ENCODE measurements around the gene DTD2. TPM values are rescaled to one million over a fixed set of nuclear protein-coding genes. Genes with fewer than 3 reads are reported as not detected.

The DTD2 gene
- total and polyA plus RNA-seq, 2 of the 4 experiments (the other 2 are of a cell fraction): 16.9 to 24.9 TPM

DNA sequence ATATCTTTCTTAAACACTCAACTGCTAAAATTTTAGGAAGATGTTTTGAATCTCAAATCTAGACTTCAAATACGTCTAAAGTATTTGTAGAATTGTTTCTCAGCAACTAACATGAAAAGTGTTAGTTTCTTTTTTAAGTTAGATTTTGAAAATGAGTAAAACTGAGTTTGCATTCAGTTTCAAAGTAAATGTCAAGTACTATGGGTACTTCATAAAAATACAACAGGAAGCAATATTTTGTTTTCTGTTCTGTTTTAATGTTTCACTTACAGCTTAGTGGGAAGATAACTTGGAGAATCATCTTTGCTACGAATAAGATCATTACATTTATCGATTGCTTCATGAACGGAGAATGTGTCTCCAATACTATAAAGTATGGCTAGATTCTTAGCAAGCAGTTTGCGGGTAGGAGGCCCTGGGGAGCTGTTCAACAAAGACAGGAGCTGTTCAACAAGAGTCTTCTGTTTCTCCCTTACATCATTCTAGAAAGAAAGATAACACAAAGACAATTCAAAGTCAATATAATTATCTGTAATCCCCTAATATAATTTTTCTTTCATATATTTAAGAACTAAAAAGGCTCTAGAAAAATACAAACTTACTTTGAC lies 57.2 kb downstream of the DTD2 start:
- ATAC-seq (ENCODE audit: low read depth) (no peak), DNase-seq (no peak)
- ChIA-PET CTCF (no interaction called here), POLR2A (ENCODE audit: unreplicated experiment) (no interaction called here)
- Histone ChIP-seq H3K9me3 (ENCODE audit: control insufficient read depth, insufficient read depth, low read length) (no peaks in the 10 kb centered on the region), H2BK15ac (ENCODE audit: low read depth, low read length) (no peak overlapping the region), H3K4me2 (ENCODE audit: low read depth, low read length) (no peak overlapping the region), H2BK20ac (ENCODE audit: low read depth, low read length) (no peak overlapping the region), H3K4ac (ENCODE audit: low read depth, low read length) (no peak overlapping the region), H3K9me1 (ENCODE audit: insufficient read depth, low read length) (peaks cover 9% of the 10 kb centered on the region; the same call in 1 of the 2 replicates), H3K36me3 (ENCODE audit: control insufficient read depth, insufficient read depth, low read length) (peaks cover 15% of the 10 kb centered on the region), H4K20me1 (ENCODE audit: insufficient read depth, low read length) (no peaks in the 10 kb centered on the region), H4K8ac (ENCODE audit: low read depth in 2 of 2, low read length in 2 of 2) (no peak overlapping the region), H3K27me3 (ENCODE audit: control insufficient read depth, insufficient read depth, low read length) (no peaks in the 10 kb centered on the region), H3K14ac (replicated peaks; ENCODE audit: low read depth, low read length) (no peak overlapping the region), H3K4me1 (ENCODE audit: control insufficient read depth, insufficient read depth, low read length) (no peaks in the 10 kb centered on the region), H3K9ac (ENCODE audit: low read depth, low read length) (no peak overlapping the region), H3K23ac (ENCODE audit: low read depth, low read length) (no peak overlapping the region), H2AK9ac (replicated peaks; ENCODE audit: low read depth, low read length, poor library complexity) (no peak overlapping the region), H4K5ac (ENCODE audit: low read depth, low read length) (no peak overlapping the region), H3K79me1 (ENCODE audit: low read depth in 1 of 2, low read length in 2 of 2) (peaks cover 13 to 17% of the 10 kb centered on the region in 2 experiments), H3K56ac (ENCODE audit: extremely low read depth, insufficient read depth, low read length) (no peak overlapping the region), H2AK5ac (ENCODE audit: low read depth, low read length) (no peak overlapping the region), H3K4me3 (ENCODE audit: insufficient read depth, low read depth, low read length) (no peak overlapping the region), H3K18ac (ENCODE audit: low read depth, low read length) (no peak overlapping the region), H4K91ac (ENCODE audit: insufficient read depth, low read depth, low read length) (no peak overlapping the region), H2BK120ac (ENCODE audit: low read depth, low read length) (no peak overlapping the region), H3K27ac (ENCODE audit: insufficient read depth, low read length) (no peak overlapping the region), H2BK5ac (ENCODE audit: low read depth, low read length, poor library complexity, severe bottlenecking) (no peak overlapping the region), H2AFZ (replicated peaks; ENCODE audit: low read length, poor library complexity) (no peak overlapping the region)
- TF ChIP-seq, protein P1, sequence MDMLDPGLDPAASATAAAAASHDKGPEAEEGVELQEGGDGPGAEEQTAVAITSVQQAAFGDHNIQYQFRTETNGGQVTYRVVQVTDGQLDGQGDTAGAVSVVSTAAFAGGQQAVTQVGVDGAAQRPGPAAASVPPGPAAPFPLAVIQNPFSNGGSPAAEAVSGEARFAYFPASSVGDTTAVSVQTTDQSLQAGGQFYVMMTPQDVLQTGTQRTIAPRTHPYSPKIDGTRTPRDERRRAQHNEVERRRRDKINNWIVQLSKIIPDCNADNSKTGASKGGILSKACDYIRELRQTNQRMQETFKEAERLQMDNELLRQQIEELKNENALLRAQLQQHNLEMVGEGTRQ (IDR thresholded peaks at IDR 0.05; ENCODE audit: low read depth, low read length): no peak
- TF ChIP-seq CHD1 (IDR thresholded peaks at IDR 0.05; ENCODE audit: low read depth, low read length): no peak
- TF ChIP-seq MXI1 (IDR thresholded peaks at IDR 0.05; ENCODE audit: borderline replicate concordance, low read depth, low read length): no peak
- TF ChIP-seq RCOR1 (IDR thresholded peaks at IDR 0.05; ENCODE audit: insufficient replicate concordance, low read length): no peak
- no peak for TF ChIP-seq BHLHE40 (IDR thresholded peaks at IDR 0.05; ENCODE audit: low read depth, low read length)
- TF ChIP-seq POLR2A (IDR thresholded peaks at IDR 0.05; ENCODE audit: low read depth, low read length): no peak
- TF ChIP-seq, protein P2, sequence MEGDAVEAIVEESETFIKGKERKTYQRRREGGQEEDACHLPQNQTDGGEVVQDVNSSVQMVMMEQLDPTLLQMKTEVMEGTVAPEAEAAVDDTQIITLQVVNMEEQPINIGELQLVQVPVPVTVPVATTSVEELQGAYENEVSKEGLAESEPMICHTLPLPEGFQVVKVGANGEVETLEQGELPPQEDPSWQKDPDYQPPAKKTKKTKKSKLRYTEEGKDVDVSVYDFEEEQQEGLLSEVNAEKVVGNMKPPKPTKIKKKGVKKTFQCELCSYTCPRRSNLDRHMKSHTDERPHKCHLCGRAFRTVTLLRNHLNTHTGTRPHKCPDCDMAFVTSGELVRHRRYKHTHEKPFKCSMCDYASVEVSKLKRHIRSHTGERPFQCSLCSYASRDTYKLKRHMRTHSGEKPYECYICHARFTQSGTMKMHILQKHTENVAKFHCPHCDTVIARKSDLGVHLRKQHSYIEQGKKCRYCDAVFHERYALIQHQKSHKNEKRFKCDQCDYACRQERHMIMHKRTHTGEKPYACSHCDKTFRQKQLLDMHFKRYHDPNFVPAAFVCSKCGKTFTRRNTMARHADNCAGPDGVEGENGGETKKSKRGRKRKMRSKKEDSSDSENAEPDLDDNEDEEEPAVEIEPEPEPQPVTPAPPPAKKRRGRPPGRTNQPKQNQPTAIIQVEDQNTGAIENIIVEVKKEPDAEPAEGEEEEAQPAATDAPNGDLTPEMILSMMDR (conservative IDR thresholded peaks at IDR 0.05; ENCODE audit: low read depth, low read length): no peak
- TF ChIP-seq FOS (IDR thresholded peaks at IDR 0.05; ENCODE audit: low read depth, low read length): no peak
- TF ChIP-seq CEBPB (IDR thresholded peaks at IDR 0.05; ENCODE audit: low read depth, low read length): no peak
- TF ChIP-seq NFE2L2 (IDR thresholded peaks at IDR 0.05; ENCODE audit: low read depth, low read length): no peak
- no peak for TF ChIP-seq MAZ (IDR thresholded peaks at IDR 0.05; ENCODE audit: borderline replicate concordance, low read depth, low read length)
- TF ChIP-seq, protein P3, sequence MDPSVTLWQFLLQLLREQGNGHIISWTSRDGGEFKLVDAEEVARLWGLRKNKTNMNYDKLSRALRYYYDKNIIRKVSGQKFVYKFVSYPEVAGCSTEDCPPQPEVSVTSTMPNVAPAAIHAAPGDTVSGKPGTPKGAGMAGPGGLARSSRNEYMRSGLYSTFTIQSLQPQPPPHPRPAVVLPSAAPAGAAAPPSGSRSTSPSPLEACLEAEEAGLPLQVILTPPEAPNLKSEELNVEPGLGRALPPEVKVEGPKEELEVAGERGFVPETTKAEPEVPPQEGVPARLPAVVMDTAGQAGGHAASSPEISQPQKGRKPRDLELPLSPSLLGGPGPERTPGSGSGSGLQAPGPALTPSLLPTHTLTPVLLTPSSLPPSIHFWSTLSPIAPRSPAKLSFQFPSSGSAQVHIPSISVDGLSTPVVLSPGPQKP (IDR thresholded peaks at IDR 0.05; ENCODE audit: borderline replicate concordance, low read depth, low read length): no peak
- no peak for TF ChIP-seq RFX5 (IDR thresholded peaks at IDR 0.05; ENCODE audit: low read depth, low read length)
- TF ChIP-seq RAD21 (IDR thresholded peaks at IDR 0.05; ENCODE audit: low read length): no peak
- TF ChIP-seq SMC3 (IDR thresholded peaks at IDR 0.05; ENCODE audit: low read depth, low read length): no peak
- no peak for TF ChIP-seq MAFK (IDR thresholded peaks at IDR 0.05; ENCODE audit: low read depth, low read length)
- WGBS, 2 experiments (ENCODE audit: extremely low coverage in 2 of 2, insufficient read length in 1 of 2): 100% methylated on average over 2 of the region's 5 CpGs; no CpG with 5 or more reads in 1 of the 2 experiments
- intact Hi-C loops (cut with micrococcal nuclease): no loop called here
- dilution Hi-C loops (cut with HindIII; ENCODE audit: low sequenced_read_pairs, unreplicated experiment): no loop called here
- in situ Hi-C loops (cut with MboI; ENCODE audit: low sequenced_read_pairs): no loop called here
- no TSS peak for BruUV-seq (replicated peaks)
